Prostate gland (tissue), 2 donors: ENCODE results near the gene SREBF1.

Experiments used
- CTCF ChIP-seq, 4 experiments: fragments of 200-600 bp in 2 of 4; fragments of 450-650 bp in 2 of 4; sonication (generic) in 2 of 4; IDR thresholded peaks; 1 replicate in 3 of 4; 2 replicates in 1 of 4; pipeline ENCODE4 v1.5.1; 2016 to 2019; ENCODE audit warnings: antibody characterized with exemption in 4 of 4, mild to moderate bottlenecking in 2 of 4, moderate library complexity in 2 of 4
- POLR2A ChIP-seq: fragments of 450-650 bp; IDR thresholded peaks from one replicate; pipeline ENCODE4 v1.6.1; 2016; ENCODE audit warnings: antibody characterized with exemption, mild to moderate bottlenecking
- POLR2AphosphoS5 ChIP-seq: sonication (generic); formaldehyde crosslinking; IDR thresholded peaks from one replicate; pipeline ENCODE4 v1.6.1; 2017; ENCODE audit warnings: antibody characterized with exemption

DNA sequence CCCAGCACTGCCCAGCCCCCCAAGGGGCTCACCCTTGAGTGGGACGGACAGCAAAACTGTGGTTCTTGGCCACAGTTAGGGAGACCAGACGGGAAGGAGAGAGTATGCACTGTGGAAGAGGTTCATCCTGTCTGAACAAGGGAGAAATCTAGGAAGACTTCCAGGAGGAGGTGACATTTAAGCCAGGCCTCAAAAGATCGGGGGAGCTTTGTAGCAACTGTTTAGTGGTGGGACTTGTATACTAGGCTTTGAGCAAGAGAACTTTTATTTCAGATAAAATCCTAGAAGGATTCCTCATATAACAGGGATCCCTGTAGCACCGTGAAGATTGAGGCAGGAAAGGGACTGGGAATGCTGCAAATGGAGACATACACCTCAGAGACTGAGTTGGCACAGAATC lies 30.8 kb downstream of the SREBF1 start:
- TF ChIP-seq CTCF (IDR thresholded peaks at IDR 0.05), result no peak
- no peak for TF ChIP-seq POLR2A
- TF ChIP-seq POLR2AphosphoS5, result no peak
